EL (cell line): ENCODE results near the gene PHKB.
A peak's percentile ranks its signal among the peaks of the same experiment; 100 is the strongest.

ENCODE experiments used
- DNase-seq: peaks from one replicate; pipeline ENCODE4 v3.0.0-alpha.2; 2016

The PHKB gene

GRCh38 chr16:47574091-47575054 lies 113.2 kb downstream of the PHKB start:
- peak; percentile 37 for DNase-seq

GRCh38 chr16:47577029-47577428 lies 115.9 kb downstream of the PHKB start:
- DNase-seq, result no peak

GRCh38 chr16:47578033-47578432 lies 116.9 kb downstream of the PHKB start:
- no peak for DNase-seq

- DNase-seq, result peak; percentile 16
Observed at GRCh38 chr16:47578573-47578972, 117.4 kb downstream of the PHKB start.

- DNase-seq, result no peak
Observed at GRCh38 chr16:47581114-47581513, 120.0 kb downstream of the PHKB start.

GRCh38 chr16:47584464-47585225 lies 123.5 kb downstream of the PHKB start:
- no peak for DNase-seq

GRCh38 chr16:47586121-47586520 lies 125.0 kb downstream of the PHKB start:
- no peak for DNase-seq

GRCh38 chr16:47590472-47590871 lies 129.3 kb downstream of the PHKB start:
- DNase-seq, result no peak

- no peak for DNase-seq
Observed at GRCh38 chr16:47592232-47592631, 131.1 kb downstream of the PHKB start.

GRCh38 chr16:47599512-47599911 lies 138.4 kb downstream of the PHKB start:
- DNase-seq, result no peak

- no peak for DNase-seq
Observed at GRCh38 chr16:47600376-47600775, 139.2 kb downstream of the PHKB start.

- no peak for DNase-seq
Observed at GRCh38 chr16:47604306-47604705, 143.2 kb downstream of the PHKB start.

GRCh38 chr16:47611042-47611441 lies 149.9 kb downstream of the PHKB start:
- no peak for DNase-seq

- no peak for DNase-seq
Observed at GRCh38 chr16:47611848-47612493, 150.8 kb downstream of the PHKB start.

GRCh38 chr16:47612711-47613110 lies 151.6 kb downstream of the PHKB start:
- no peak for DNase-seq

- DNase-seq, result no peak
Observed at GRCh38 chr16:47613251-47613650, 152.1 kb downstream of the PHKB start.

- DNase-seq, result no peak
Observed at GRCh38 chr16:47617732-47618131, 156.6 kb downstream of the PHKB start.

- DNase-seq, result no peak
Observed at GRCh38 chr16:47622451-47623176, 161.5 kb downstream of the PHKB start.

GRCh38 chr16:47624563-47624962 lies 163.4 kb downstream of the PHKB start:
- DNase-seq, result no peak

GRCh38 chr16:47625115-47625567 lies 164.0 kb downstream of the PHKB start:
- DNase-seq, result no peak

- DNase-seq, result no peak
Observed at GRCh38 chr16:47626246-47626645, 165.1 kb downstream of the PHKB start.

GRCh38 chr16:47627085-47627639 lies 166.0 kb downstream of the PHKB start:
- DNase-seq, result no peak
